ENCODE data around the gene LRMDA. TPM values are rescaled to one million over a fixed set of nuclear protein-coding genes. Genes with fewer than 3 reads are reported as not detected.

LRMDA gene
- polyA plus RNA-seq, 3 donors, result 39.8 to 59.6 (median 56.4) TPM

DNA sequence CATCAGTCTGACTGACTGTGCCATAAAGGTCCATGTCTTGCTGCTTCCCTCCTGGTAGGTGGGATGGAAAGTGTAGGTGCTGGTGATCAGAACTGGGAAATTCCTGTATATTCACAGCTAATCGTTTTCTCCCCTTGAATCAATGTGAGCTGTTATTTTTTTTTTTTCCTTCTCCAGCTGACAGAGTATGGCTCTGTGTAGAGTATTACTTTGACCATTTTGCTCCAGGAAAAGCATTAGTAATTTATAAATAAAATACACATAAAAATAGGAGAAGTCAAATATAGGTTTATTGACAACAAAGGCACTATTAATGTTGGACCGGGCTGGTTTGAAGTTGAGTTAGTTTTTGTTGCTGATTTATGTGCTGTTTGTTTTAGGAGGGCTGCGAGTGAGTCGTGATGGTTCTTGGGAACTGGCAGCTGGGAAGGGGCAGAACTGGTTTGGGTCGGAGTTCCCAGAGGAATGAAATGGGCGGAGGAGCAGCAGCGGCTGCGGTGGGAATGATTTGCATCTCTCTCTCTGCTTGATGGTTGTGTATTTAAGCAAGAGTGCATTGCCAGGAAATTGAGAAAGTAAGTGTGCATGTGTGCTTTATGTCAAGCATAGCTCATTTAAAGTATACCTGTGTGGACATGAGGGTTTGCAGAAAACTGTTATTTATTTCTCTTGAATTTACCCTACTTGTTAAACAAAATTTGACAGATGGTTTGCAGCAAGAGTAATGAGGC is 80.9 kb downstream of the LRMDA start:
- no peak overlapping the region for H3K4me2 ChIP-seq (replicated peaks; ENCODE audit: extremely low read depth, low read length, poor library complexity, severe bottlenecking)
- no peak overlapping the region for H2AFZ ChIP-seq (ENCODE audit: insufficient read depth, low read depth, low read length, poor library complexity, severe bottlenecking)
- Mint-ChIP-seq H3K36me3 (peaks cover 16 to 29% of the 10 kb centered on the region in 2 donors), H3K27ac (peak overlapping the region in 2 of 7 donors; percentile 36 to 78), H3K4me1 (peaks cover 88% of the 10 kb centered on the region), H3K9me3 (peaks cover 2 to 17% (median 7%) of the 10 kb centered on the region in 7 donors), H3K27me3 (ENCODE audit: low read depth in 3 of 3) (peaks cover 0 to 2% (median 2%) of the 10 kb centered on the region in 3 donors), H3K4me3 (peak overlapping the region in 1 of 2 donors; percentile 17)
- peaks cover 76% of the 10 kb centered on the region for H3K79me2 ChIP-seq (ENCODE audit: insufficient read depth, low read length)
- no peaks in the 10 kb centered on the region for H3K27me3 ChIP-seq (ENCODE audit: control insufficient read depth in 2 of 2, insufficient read depth in 2 of 2, low read length in 2 of 2)
- no peak for DNase-seq
- TF ChIP-seq CTCF (IDR thresholded peaks at IDR 0.05), result no peak
- H3K36me3 ChIP-seq (replicated peaks in 1 of 2; ENCODE audit: control insufficient read depth in 1 of 2, insufficient read depth in 2 of 2, low read length in 2 of 2), result no peaks in the 10 kb centered on the region
- no peak overlapping the region for H3K9ac ChIP-seq (ENCODE audit: insufficient read depth, low read length, poor library complexity, severe bottlenecking)
- 75% methylated on average over 5 of the region's 8 CpGs for WGBS (ENCODE audit: insufficient coverage)
- no peak overlapping the region for H3K4me3 ChIP-seq (replicated peaks in 1 of 3; ENCODE audit: low read depth in 2 of 3, low read length in 3 of 3)
- peaks cover 57 to 75% of the 10 kb centered on the region in 2 donors for H3K4me1 ChIP-seq (ENCODE audit: control insufficient read depth in 1 of 2, insufficient read depth in 2 of 2, low read length in 2 of 2)
- no peak overlapping the region for H3K27ac ChIP-seq (ENCODE audit: low read depth in 1 of 2, low read length in 2 of 2)
- H3K9me3 ChIP-seq (replicated peaks in 1 of 2; ENCODE audit: control insufficient read depth in 1 of 2, insufficient read depth in 1 of 2, low read length in 2 of 2), result no peaks in the 10 kb centered on the region
- peaks cover 34% of the 10 kb centered on the region for H4K20me1 ChIP-seq (ENCODE audit: insufficient read depth, low read length)
- intact Hi-C loops (cut with micrococcal nuclease), result loop anchor here (5.0 to 10.0 kb wide), 2 partner anchors 48 to 100 kb away; no protein-coding TSS in a partner anchor

DNA sequence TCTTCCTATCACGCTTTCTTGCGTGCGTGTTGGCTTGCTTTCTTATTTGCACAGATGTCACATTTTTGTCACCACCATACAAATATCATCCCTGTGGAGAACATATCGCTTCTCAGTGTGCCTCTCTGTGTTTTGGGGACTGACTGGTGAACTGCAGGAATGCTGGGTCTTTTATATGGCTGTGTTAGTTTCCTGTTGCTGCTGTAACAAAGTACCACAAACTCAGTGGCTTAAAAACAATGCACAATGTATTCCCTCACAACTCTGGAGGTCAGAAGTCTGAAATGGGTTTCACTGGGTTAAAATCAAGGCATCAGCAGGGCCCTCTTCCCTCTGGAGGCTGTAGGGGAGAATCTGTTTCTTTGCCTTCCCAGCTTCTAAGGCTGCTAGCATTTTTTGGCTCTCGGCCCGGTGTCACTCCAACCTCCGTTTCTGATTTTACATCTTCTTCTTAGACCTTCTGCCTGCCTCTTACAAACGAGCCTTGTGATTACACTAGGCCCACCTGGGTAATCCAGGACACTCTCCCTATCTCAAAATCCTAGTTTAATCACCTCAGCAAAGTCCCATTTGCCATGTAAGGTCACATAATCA is 82.0 kb downstream of the LRMDA start:
- Histone ChIP-seq H4K20me1 (ENCODE audit: insufficient read depth, low read length) (peaks cover 34% of the 10 kb centered on the region), H3K36me3 (replicated peaks in 1 of 2; ENCODE audit: control insufficient read depth in 1 of 2, insufficient read depth in 2 of 2, low read length in 2 of 2) (no peaks in the 10 kb centered on the region), H3K9ac (ENCODE audit: insufficient read depth, low read length, poor library complexity, severe bottlenecking) (no peak overlapping the region), H3K4me3 (replicated peaks in 1 of 3; ENCODE audit: low read depth in 2 of 3, low read length in 3 of 3) (no peak overlapping the region), H3K4me1 (ENCODE audit: control insufficient read depth in 1 of 2, insufficient read depth in 2 of 2, low read length in 2 of 2) (peaks cover 51 to 73% of the 10 kb centered on the region in 2 donors), H2AFZ (ENCODE audit: insufficient read depth, low read depth, low read length, poor library complexity, severe bottlenecking) (no peak overlapping the region), H3K4me2 (replicated peaks; ENCODE audit: extremely low read depth, low read length, poor library complexity, severe bottlenecking) (no peak overlapping the region), H3K27me3 (ENCODE audit: control insufficient read depth in 2 of 2, insufficient read depth in 2 of 2, low read length in 2 of 2) (no peaks in the 10 kb centered on the region), H3K27ac (ENCODE audit: low read depth in 1 of 2, low read length in 2 of 2) (no peak overlapping the region), H3K9me3 (replicated peaks in 1 of 2; ENCODE audit: control insufficient read depth in 1 of 2, insufficient read depth in 1 of 2, low read length in 2 of 2) (no peaks in the 10 kb centered on the region), H3K79me2 (ENCODE audit: insufficient read depth, low read length) (peaks cover 74% of the 10 kb centered on the region)
- Mint-ChIP-seq H3K9me3 (peaks cover 2 to 18% (median 7%) of the 10 kb centered on the region in 7 donors), H3K36me3 (peaks cover 16 to 32% of the 10 kb centered on the region in 2 donors), H3K27ac (peak overlapping the region in 2 of 7 donors; percentile 10 to 59), H3K4me1 (peaks cover 91% of the 10 kb centered on the region), H3K4me3 (no peak overlapping the region), H3K27me3 (ENCODE audit: low read depth in 3 of 3) (peaks cover 0 to 2% (median 2%) of the 10 kb centered on the region in 3 donors)
- no peak for DNase-seq
- intact Hi-C loops (cut with micrococcal nuclease), result loop anchor here (5.0 to 10.0 kb wide), 2 partner anchors 49 to 99 kb away; no protein-coding TSS in a partner anchor
- no peak for TF ChIP-seq CTCF (IDR thresholded peaks at IDR 0.05)
- 74% methylated on average over 3 of the region's 8 CpGs for whole genome bisulfite sequencing (ENCODE audit: insufficient coverage)

Measured in CD14-positive monocyte (primary cell).